ENCODE results near the gene PKD1L1.

Gene PKD1L1

DNA sequence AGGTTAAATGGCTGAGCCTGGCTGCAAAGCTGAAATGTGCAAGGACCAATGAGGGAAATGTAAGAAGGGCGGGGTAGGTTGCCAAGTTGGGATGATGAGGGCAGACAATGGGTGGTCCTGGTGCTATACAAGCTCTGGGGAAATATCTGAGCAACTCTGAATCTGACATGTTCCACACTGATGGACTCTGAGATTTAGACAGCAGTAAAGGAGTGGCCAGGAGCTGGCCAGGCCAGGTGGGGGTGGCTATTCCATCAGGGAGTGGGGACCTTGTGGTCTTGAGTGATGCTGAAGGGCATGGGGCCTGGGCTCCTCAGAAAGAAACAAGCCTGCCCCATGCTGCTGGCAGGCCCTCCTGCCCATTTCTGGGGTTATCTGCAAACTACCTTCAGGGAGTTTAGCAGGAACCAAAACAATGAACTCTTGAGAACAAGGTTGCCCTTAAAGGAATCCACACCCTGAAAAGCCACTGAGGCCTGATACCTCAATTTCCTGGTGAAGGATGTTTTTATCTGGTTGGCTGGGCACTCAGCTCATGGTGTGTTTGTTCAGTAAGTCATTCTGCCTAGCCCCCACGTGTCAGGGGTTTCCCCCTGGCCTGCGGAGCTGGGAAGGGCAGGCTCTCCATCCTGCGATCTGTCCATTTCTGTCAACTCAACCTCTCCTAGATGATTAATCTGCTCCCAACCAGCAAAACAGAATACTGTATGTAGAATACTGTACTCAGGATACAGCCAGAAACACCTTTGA is 223.1 kb downstream of the PKD1L1 start:
- DNase-seq: no peak
